Activated CD4-positive, alpha-beta T cell treated with anti-CD3 and anti-CD28 coated beads, Interleukin-2, amount 10 ng/mL, durations not matched to agents 7 days and 5 days (primary cell): ENCODE data around the gene SLC18A3. TPM values are rescaled to one million over a fixed set of nuclear protein-coding genes. Genes with fewer than 3 reads are reported as not detected.

Experiments
- CTCF ChIA-PET: fragments of 350-600 bp; sonication (Branson Sonifier 250); formaldehyde crosslinking; loops from one replicate; lab custom pipeline; 2021; ENCODE audit warnings: antibody characterized with exemption; lab: Charles Lee
- POLR2A ChIA-PET: fragments of 350-600 bp; sonication (Branson Sonifier 250); formaldehyde crosslinking; loops from one replicate; lab custom pipeline; 2021; ENCODE audit warnings: antibody characterized with exemption; lab: Charles Lee
- DNase-seq: peaks from one replicate; pipeline ENCODE4 v3.0.0-alpha.2; 2020
- H3K27ac Mint-ChIP-seq: one replicate; pipeline ENCODE4 v1.8.0; 2021; ENCODE audit warnings: mild to moderate bottlenecking, moderate library complexity, mixed read lengths
- H3K27me3 Mint-ChIP-seq: one replicate; pipeline ENCODE4 v1.8.0; 2021; ENCODE audit warnings: mixed read lengths
- H3K36me3 Mint-ChIP-seq: one replicate; pipeline ENCODE4 v1.8.0; 2021; ENCODE audit warnings: low read depth, mixed read lengths
- H3K4me1 Mint-ChIP-seq: one replicate; pipeline ENCODE4 v1.8.0; 2021; ENCODE audit warnings: mixed read lengths
- H3K4me3 Mint-ChIP-seq: one replicate; pipeline ENCODE4 v1.8.0; 2021; ENCODE audit warnings: mild to moderate bottlenecking, moderate library complexity, mixed read lengths
- H3K9me3 Mint-ChIP-seq: one replicate; pipeline ENCODE4 v1.8.0; 2021; ENCODE audit warnings: mixed read lengths
- total RNA-seq, 2 experiments: library from RNA; stranded (reverse); gene quantifications; one replicate each; pipeline ENCODE4 v1.2.3, GENCODE V29; 2021

Gene SLC18A3
- total RNA-seq, 2 experiments from 2014 or later: not detected

GRCh38 chr10:49585387-49585786, 24.7 kb upstream of the SLC18A3 start:
- Mint-ChIP-seq H3K36me3 (no peaks in the 10 kb centered on the region), H3K27ac (no peak overlapping the region), H3K27me3 (peaks cover 37% of the 10 kb centered on the region), H3K4me1 (peaks cover 5% of the 10 kb centered on the region), H3K4me3 (no peak overlapping the region), H3K9me3 (peaks cover 5% of the 10 kb centered on the region)
- DNase-seq: no peak
- ChIA-PET POLR2A (no interaction called here), CTCF (no interaction called here)

GRCh38 chr10:49587981-49588380, 22.1 kb upstream of the SLC18A3 start:
- H3K4me3 Mint-ChIP-seq: no peak overlapping the region
- ChIA-PET CTCF (no interaction called here), POLR2A (no interaction called here)
- no peaks in the 10 kb centered on the region for H3K36me3 Mint-ChIP-seq
- H3K27ac Mint-ChIP-seq: no peak overlapping the region
- H3K27me3 Mint-ChIP-seq: peaks cover 34% of the 10 kb centered on the region
- H3K9me3 Mint-ChIP-seq: peaks cover 5% of the 10 kb centered on the region
- H3K4me1 Mint-ChIP-seq: no peaks in the 10 kb centered on the region
- no peak for DNase-seq

DNA sequence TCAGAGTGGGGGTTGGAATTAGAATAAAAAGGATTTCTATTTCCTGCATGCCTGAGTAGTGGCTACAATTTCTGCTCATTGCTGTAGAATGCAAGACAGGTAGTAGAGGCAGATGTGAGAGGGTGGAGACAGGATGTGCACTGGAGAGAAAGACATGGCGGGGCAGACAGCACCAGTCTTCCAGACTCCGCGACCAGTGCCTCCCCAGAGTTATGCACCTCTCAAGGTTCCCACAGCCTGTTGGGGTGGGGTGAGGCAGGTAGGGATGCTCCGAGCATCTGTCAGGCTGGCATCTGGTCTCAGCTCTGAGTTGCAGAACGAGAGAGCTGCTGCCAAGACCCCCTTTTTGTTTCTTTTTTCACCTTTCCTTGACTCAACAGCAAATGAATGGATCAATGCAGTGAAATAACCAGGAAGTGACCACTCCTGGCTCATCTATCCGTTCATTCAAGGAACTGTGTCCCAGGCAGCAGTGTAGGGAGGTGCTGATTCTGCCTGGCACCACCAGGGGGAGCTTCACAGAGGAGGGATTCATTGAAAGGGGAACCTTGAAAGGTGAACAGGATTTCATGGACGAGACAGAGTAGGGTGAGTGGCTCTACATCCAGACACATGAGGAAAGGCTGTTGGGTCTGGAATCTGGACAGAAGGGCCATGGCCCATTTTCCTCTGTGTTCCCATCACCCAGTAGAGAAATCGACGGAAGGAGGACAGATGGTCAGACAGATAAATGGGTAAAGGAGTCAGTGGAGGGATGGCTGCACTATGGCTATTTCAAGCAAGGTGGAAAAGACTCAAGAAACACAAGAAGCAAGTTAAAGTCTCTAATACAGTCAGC, 17.2 kb upstream of the SLC18A3 start:
- no peaks in the 10 kb centered on the region for H3K4me1 Mint-ChIP-seq
- H3K4me3 Mint-ChIP-seq: no peak overlapping the region
- ChIA-PET CTCF (interaction anchor here (0.7 to 1.7 kb wide), 3 partner anchors 82 to 1230 kb away, joined by 3 read pairs; no protein-coding TSS in a partner anchor), POLR2A (no interaction called here)
- H3K9me3 Mint-ChIP-seq: peaks cover 5% of the 10 kb centered on the region
- no peaks in the 10 kb centered on the region for H3K36me3 Mint-ChIP-seq
- peak; percentile 61 for DNase-seq
- peaks cover 9% of the 10 kb centered on the region for H3K27me3 Mint-ChIP-seq
- H3K27ac Mint-ChIP-seq: no peak overlapping the region

- ChIA-PET CTCF (no interaction called here), POLR2A (no interaction called here)
- no peak overlapping the region for H3K4me3 Mint-ChIP-seq
- no peaks in the 10 kb centered on the region for H3K36me3 Mint-ChIP-seq
- no peak overlapping the region for H3K27ac Mint-ChIP-seq
- no peaks in the 10 kb centered on the region for H3K4me1 Mint-ChIP-seq
- peaks cover 5% of the 10 kb centered on the region for H3K9me3 Mint-ChIP-seq
- peaks cover 9% of the 10 kb centered on the region for H3K27me3 Mint-ChIP-seq
- DNase-seq: no peak
These were observed 16.6 kb upstream of the SLC18A3 start for GRCh38 chr10:49593564-49593875.

DNA sequence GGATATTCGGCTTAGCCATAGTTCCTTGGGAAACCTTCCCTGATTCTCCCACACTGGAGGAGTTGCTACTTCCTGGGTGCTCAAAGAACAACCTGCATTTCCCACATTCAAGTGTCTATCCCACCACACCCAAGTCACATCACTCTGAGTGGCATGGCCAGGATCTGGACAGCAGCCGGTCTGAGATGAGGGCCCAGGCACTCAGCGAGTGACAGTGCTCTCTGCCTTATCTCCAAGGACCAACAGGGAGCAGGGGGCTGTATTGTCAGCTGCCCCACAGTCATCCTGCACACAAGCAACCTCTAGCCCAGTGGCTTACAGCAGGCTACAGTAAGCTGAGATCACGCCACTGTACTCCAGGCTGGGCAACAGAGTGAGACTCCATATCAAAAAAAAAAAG, 16.1 kb upstream of the SLC18A3 start:
- POLR2A ChIA-PET: no interaction called here
- Mint-ChIP-seq H3K4me1 (no peaks in the 10 kb centered on the region), H3K27me3 (peaks cover 9% of the 10 kb centered on the region), H3K9me3 (peaks cover 4% of the 10 kb centered on the region), H3K27ac (no peak overlapping the region), H3K36me3 (no peaks in the 10 kb centered on the region), H3K4me3 (no peak overlapping the region)
- no peak for DNase-seq
- CTCF ChIA-PET: no interaction called here

- Mint-ChIP-seq H3K4me1 (no peaks in the 10 kb centered on the region), H3K9me3 (no peaks in the 10 kb centered on the region), H3K27me3 (peaks cover 7% of the 10 kb centered on the region), H3K27ac (no peak overlapping the region), H3K4me3 (no peak overlapping the region), H3K36me3 (no peaks in the 10 kb centered on the region)
- POLR2A ChIA-PET: no interaction called here
- DNase-seq: peak; percentile 37
- CTCF ChIA-PET: interaction anchor here (0.8 to 1.0 kb wide), 3 partner anchors 12 to 119 kb away, joined by 3 read pairs; no protein-coding TSS in a partner anchor
These were observed 15.5 kb upstream of the SLC18A3 start for GRCh38 chr10:49594594-49594993.

- no peak for DNase-seq
- no peaks in the 10 kb centered on the region for H3K9me3 Mint-ChIP-seq
- H3K27me3 Mint-ChIP-seq: peaks cover 4% of the 10 kb centered on the region
- CTCF ChIA-PET: interaction anchor here (0.8 to 1.0 kb wide), 3 partner anchors 11 to 120 kb away, joined by 3 read pairs; no protein-coding TSS in a partner anchor
- POLR2A ChIA-PET: no interaction called here
- H3K36me3 Mint-ChIP-seq: no peaks in the 10 kb centered on the region
- H3K27ac Mint-ChIP-seq: no peak overlapping the region
- H3K4me3 Mint-ChIP-seq: no peak overlapping the region
- H3K4me1 Mint-ChIP-seq: no peaks in the 10 kb centered on the region
These were observed 15.0 kb upstream of the SLC18A3 start for GRCh38 chr10:49595003-49595712.

- POLR2A ChIA-PET: no interaction called here
- Mint-ChIP-seq H3K9me3 (no peaks in the 10 kb centered on the region), H3K4me1 (no peaks in the 10 kb centered on the region), H3K27ac (no peak overlapping the region), H3K4me3 (no peak overlapping the region), H3K27me3 (peaks cover 1% of the 10 kb centered on the region), H3K36me3 (no peaks in the 10 kb centered on the region)
- DNase-seq: no peak
- CTCF ChIA-PET: no interaction called here
These were observed 14.2 kb upstream of the SLC18A3 start for GRCh38 chr10:49595713-49596492.

DNA sequence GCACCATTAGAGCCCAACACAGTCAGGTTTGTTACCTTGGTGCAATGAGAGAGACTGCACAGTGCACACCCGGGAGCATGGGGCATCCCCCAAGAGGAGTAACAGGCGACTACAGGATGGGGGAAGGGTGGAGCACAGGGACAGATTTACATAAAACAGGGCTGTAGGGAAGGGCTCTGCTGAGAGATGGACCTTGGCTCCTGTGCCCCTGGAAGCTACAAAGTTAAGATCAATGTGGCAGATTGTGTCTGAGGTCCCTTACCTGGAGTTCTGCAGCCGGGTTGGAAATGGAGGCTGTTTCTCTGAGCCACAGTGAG, 13.7 kb upstream of the SLC18A3 start:
- no peak overlapping the region for H3K4me3 Mint-ChIP-seq
- H3K36me3 Mint-ChIP-seq: no peaks in the 10 kb centered on the region
- DNase-seq: no peak
- no peaks in the 10 kb centered on the region for H3K9me3 Mint-ChIP-seq
- H3K27ac Mint-ChIP-seq: no peak overlapping the region
- peaks cover 1% of the 10 kb centered on the region for H3K27me3 Mint-ChIP-seq
- CTCF ChIA-PET: no interaction called here
- no peaks in the 10 kb centered on the region for H3K4me1 Mint-ChIP-seq
- POLR2A ChIA-PET: no interaction called here

DNA sequence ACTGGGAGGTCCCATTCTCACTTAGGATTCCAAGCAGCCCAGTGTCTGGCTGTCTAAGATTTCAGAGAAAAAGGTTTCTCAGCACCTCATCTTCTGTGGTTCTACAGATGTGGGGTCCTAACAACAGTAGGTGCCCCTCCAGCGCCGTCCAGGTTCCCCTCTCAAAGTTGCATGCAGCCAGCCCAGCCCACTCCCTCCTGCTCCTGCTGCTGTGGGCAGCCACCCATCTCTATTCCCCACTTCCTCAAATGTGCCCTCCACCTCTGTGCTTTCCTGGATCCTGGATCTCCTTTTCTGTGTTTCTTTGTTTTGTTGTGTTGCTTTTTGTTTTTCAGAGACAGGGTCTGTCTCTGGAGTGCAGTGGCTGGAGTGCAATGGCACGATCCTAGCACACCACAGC, 13.3 kb upstream of the SLC18A3 start:
- POLR2A ChIA-PET: no interaction called here
- Mint-ChIP-seq H3K9me3 (no peaks in the 10 kb centered on the region), H3K27me3 (peaks cover 1% of the 10 kb centered on the region), H3K36me3 (no peaks in the 10 kb centered on the region), H3K4me3 (no peak overlapping the region), H3K27ac (no peak overlapping the region), H3K4me1 (no peaks in the 10 kb centered on the region)
- CTCF ChIA-PET: no interaction called here
- no peak for DNase-seq

GRCh38 chr10:49597426-49598163, 12.5 kb upstream of the SLC18A3 start:
- ChIA-PET POLR2A (no interaction called here), CTCF (no interaction called here)
- H3K9me3 Mint-ChIP-seq: no peaks in the 10 kb centered on the region
- DNase-seq: no peak
- H3K36me3 Mint-ChIP-seq: no peaks in the 10 kb centered on the region
- H3K27me3 Mint-ChIP-seq: no peaks in the 10 kb centered on the region
- H3K4me3 Mint-ChIP-seq: no peak overlapping the region
- no peaks in the 10 kb centered on the region for H3K4me1 Mint-ChIP-seq
- no peak overlapping the region for H3K27ac Mint-ChIP-seq

DNA sequence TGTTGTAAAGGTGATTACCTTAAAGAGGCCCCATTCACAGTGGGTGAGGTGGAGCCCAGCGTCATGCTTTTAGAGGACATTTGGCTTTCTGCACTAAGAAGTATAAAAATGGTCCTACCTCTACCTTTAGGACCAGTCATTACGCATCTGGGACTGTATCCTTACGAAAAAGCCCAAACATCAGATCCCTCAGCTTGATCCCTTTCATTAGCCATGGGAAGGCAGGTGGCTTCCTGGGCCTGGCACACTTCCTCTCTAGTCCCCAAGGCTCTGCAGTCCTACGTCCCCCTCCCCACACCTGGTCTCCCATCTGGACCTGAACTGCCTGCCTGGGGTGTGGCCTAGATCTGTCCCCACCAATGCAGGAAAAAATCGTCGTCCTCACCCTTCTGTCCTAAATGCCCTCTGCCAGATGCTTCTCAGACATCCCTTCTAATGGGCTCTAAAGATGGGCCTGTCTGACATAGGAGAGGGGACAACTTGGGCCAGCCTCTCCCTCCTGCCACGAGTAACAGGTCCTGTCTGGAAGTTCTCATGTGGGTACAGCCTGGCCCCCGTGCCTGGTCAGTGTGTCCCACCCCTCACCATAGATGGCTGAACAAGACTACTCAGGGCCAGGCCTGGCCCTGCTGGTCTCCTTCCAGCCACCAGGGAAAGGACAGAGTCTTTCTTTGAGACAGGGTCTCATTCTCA, 11.8 kb upstream of the SLC18A3 start:
- H3K4me1 Mint-ChIP-seq: no peaks in the 10 kb centered on the region
- H3K27ac Mint-ChIP-seq: no peak overlapping the region
- no peaks in the 10 kb centered on the region for H3K36me3 Mint-ChIP-seq
- H3K9me3 Mint-ChIP-seq: no peaks in the 10 kb centered on the region
- no peaks in the 10 kb centered on the region for H3K27me3 Mint-ChIP-seq
- H3K4me3 Mint-ChIP-seq: no peak overlapping the region
- ChIA-PET POLR2A (no interaction called here), CTCF (no interaction called here)
- no peak for DNase-seq
